IPS DF 6.9 (cell line): ENCODE measurements around the gene SLC39A12.
A peak's percentile ranks its signal among the peaks of the same experiment; 100 is the strongest.
"Not testable (repeated sequence)": the region's sequence is repeated elsewhere in the genome, so short reads cannot be mapped to it uniquely, and the experiment has no call there.

Experiments used
- DNase-seq: peaks from one replicate; pipeline ENCODE4 v3.0.0-alpha.2; 2013; ENCODE audit warnings: low read depth, low spot score
- H3K27ac ChIP-seq: one replicate; pipeline ENCODE4 v1.5.1; 2013; ENCODE audit warnings: low read length, control low read depth
- H3K27me3 ChIP-seq: 2 replicates; pipeline ENCODE4 v1.6.1; 2013; ENCODE audit warnings: mild to moderate bottlenecking, low read length; ENCODE audit not compliant: control insufficient read depth, insufficient read depth
- H3K36me3 ChIP-seq: 2 replicates; pipeline ENCODE4 v1.6.1; 2013; ENCODE audit warnings: low read length; ENCODE audit not compliant: control insufficient read depth, insufficient read depth
- H3K4me1 ChIP-seq: 2 replicates; pipeline ENCODE4 v1.6.1; 2013; ENCODE audit warnings: low read length; ENCODE audit not compliant: control insufficient read depth, insufficient read depth
- H3K4me3 ChIP-seq: 2 replicates; pipeline ENCODE4 v1.5.1; 2013; ENCODE audit warnings: mild to moderate bottlenecking, low read length
- H3K9me3 ChIP-seq: 2 replicates; pipeline ENCODE4 v1.6.1; 2013; ENCODE audit warnings: low read length, inconsistent platforms; ENCODE audit not compliant: control insufficient read depth, insufficient read depth
- WGBS: extraction: QIAGEN DNeasy Blood & Tissue Kit; methylation state at CpG from one replicate; pipeline ENCODE4 v1.1.7; 2013; ENCODE audit warnings: mixed read lengths, missing lambda C conversion rate; ENCODE audit not compliant: insufficient read length, insufficient coverage; 5-methylcytosine and 5-hydroxymethylcytosine counted together

SLC39A12 gene

DNA sequence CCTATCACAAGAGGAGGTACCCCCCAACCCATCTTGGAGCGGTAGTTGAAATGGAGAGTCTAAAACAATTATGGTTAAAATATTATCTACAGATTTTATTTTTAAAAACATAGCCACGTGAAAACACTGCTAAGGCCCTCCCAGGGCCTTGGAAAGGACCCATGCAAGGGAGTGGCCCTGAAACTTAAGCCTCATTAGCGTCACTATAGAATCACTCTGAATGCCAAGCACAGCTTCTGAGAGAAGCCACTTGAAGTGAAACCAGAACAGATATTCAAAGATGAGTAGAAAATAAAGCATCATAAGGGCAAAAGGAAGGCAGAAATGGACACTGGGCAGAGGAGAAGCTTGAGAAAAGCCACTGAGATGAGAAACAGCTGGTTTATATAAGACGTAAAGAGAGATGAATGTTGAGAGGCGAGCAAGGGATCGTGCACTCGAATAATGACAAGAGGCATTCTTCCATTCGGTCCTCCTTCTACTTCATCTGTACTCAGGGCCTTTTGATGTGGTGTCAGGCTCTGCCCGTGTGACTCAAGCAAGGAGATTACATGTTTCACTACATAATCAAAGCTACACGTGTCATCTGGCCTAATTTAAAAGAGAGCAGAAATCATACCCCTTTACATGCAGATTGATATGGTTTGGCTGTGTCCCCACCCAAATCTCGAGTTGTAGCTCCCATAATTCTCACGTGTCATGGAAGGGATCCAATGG lies 33.4 kb upstream of the SLC39A12 start:
- Histone ChIP-seq H3K9me3 (no peaks in the 10 kb centered on the region), H3K27me3 (no peaks in the 10 kb centered on the region), H3K27ac (no peak overlapping the region), H3K4me1 (no peaks in the 10 kb centered on the region), H3K4me3 (no peak overlapping the region), H3K36me3 (no peaks in the 10 kb centered on the region)
- peak; percentile 1 for DNase-seq
- no CpG with 5 or more reads among the region's 12 CpGs for WGBS

DNA sequence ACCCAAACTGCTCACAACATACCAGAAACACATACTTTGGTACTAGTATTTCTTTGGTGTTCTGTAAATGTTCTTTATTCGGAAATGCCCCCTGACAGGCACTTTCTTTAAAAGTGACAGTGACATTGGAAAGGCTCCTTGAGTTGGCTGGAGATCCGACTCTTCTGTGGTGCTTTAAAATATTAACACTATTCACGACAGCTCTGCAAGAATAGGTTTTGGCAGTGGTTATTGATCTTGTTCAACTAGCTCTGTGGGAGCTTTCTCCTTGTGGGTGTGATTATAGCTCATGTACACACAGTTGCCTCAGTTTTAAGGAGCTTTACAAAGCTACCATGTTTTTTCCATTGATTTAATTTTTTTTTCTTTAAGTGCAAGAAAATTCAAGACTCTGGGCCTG lies 30.3 kb upstream of the SLC39A12 start:
- DNase-seq, result no peak
- Histone ChIP-seq H3K4me1 (no peaks in the 10 kb centered on the region), H3K4me3 (no peak overlapping the region), H3K27me3 (no peaks in the 10 kb centered on the region), H3K36me3 (no peaks in the 10 kb centered on the region), H3K27ac (no peak overlapping the region), H3K9me3 (no peaks in the 10 kb centered on the region)
- WGBS, result no CpG with 5 or more reads among the region's 3 CpGs

DNA sequence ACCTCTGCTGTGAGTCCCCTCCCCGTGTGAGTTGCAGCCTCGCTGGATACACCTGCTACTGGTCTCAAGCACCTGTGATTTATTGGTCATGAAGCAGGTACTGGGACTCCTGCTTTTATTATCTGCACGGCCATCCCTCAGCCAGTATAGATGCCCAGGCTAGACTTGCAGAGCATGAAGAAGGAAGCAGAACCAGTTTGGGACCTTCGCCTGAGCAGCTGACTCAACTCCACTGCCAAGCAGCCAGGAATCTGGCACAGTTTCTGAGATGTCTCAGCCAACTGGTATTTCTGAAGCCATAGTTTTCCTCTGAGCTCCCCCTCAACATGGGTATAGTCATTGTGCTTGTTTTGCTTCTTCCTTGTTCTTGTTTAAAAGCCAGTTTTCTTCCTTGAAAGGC lies 28.0 kb upstream of the SLC39A12 start:
- Histone ChIP-seq H3K27ac (no peak overlapping the region), H3K4me3 (no peak overlapping the region), H3K36me3 (no peaks in the 10 kb centered on the region), H3K4me1 (no peaks in the 10 kb centered on the region), H3K9me3 (no peaks in the 10 kb centered on the region), H3K27me3 (no peaks in the 10 kb centered on the region)
- WGBS, result no CpG with 5 or more reads among the region's 4 CpGs
- DNase-seq, result no peak

DNA sequence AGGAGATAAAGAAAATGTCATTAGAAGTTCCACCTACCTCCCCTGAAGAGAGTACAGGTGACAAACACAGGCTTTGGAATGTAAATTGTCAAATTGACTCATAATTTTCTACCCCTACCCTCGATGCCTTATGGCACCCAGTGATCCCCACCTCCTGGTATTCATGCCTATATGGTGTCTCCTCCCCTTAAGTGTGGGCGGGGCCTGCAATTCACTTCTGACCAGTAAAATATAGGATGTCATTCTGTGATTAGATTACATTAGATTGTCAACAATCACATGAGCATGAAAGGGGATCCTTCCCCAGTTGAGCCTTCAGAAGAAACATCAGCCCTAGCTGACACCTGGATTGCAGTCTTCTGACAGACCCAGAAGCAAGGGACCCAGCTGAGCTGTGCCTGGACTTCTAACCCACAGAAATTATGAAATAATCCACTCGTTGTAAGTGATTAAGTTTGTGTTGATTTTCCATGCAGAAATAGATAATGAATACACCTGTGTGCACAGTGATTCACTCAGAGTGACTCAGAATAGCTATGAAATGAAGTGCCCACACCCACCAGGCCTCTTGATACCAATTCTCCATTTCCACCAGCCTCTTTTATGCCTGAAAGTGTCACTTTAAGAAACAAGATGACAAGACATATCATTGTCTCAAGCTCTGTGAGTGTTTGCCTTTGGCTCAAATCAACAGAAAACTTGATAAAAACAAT lies 8.5 kb upstream of the SLC39A12 start:
- Histone ChIP-seq H3K36me3 (no peaks in the 10 kb centered on the region), H3K27me3 (no peaks in the 10 kb centered on the region), H3K9me3 (no peaks in the 10 kb centered on the region; the same call in 1 of the 2 replicates), H3K4me1 (no peaks in the 10 kb centered on the region), H3K27ac (no peak overlapping the region), H3K4me3 (no peak overlapping the region)
- DNase-seq, result no peak
- WGBS, result no CpG with 5 or more reads among the region's 3 CpGs

DNA sequence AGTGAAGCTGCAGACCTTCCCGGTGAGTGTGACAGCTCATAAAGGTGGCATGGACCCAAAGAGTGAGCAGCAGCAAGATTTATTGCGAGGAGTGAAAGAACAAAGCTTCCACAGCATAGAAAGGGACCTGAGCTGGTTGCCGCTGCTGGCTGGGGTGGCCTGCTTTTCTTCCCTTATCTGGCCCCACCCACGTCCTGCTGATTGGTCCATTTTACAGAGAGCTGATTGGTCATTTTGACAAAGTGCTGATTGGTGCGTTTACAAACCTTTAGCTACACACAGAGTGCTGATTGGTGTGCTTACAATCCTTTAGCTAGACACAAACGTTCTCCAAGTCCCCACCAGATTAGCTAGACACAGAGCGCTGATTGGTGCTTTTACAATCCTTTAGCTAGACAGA lies 1.4 kb upstream of the SLC39A12 start:
- no CpG with 5 or more reads among the region's 7 CpGs for WGBS
- H3K36me3 ChIP-seq, H3K27ac ChIP-seq, H3K9me3 ChIP-seq, H3K4me1 ChIP-seq, H3K4me3 ChIP-seq, DNase-seq, H3K27me3 ChIP-seq: not testable (repeated sequence)

DNA sequence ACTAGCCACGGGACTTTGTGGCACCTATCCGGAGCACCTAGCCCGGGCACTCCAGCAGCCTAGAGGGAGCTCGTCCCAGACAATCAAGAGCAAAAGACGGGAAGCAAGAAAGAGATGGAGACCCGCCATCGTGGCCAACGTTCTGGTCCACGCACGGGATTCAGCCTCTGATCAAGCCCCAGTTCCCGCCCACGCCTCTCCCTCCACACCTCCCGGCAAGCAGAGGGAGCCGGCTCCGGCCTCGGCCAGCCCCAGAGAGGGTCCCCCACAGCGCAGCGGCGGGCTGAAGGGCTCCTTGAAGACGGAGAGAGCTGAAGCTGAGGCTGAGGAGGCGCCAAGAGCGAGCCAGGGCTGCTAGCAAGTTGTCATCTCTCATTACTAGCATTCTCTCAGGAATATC lies 992 bp upstream of the SLC39A12 start:
- Histone ChIP-seq H3K27me3 (no peaks in the 10 kb centered on the region), H3K9me3 (no peaks in the 10 kb centered on the region), H3K4me3 (no peak overlapping the region), H3K27ac (no peak overlapping the region), H3K4me1 (no peaks in the 10 kb centered on the region), H3K36me3 (no peaks in the 10 kb centered on the region)
- WGBS, result no CpG with 5 or more reads among the region's 22 CpGs
- DNase-seq, result no peak

DNA sequence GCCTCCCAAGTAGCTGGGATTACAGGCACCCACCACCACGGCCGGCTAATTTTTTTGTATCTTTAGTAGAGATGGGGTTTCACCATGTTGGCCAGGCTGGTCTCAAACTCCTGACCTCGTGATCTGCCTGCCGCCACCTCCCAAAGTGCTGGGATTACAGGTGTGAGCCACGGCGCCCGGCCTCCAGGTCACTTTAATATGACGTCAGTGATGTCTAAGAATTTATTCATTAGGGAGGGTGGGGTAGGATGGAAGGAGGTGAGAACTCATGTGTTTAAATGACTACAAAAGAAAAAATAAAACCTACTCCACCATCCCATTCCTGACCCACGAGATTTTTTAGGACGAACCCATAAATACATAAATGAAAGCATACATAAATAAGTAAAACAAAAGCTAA lies 2.7 kb downstream of the SLC39A12 start:
- H3K27me3 ChIP-seq, H3K9me3 ChIP-seq, DNase-seq, H3K27ac ChIP-seq, H3K4me3 ChIP-seq, H3K4me1 ChIP-seq, H3K36me3 ChIP-seq: not testable (repeated sequence)
- WGBS, result no CpG with 5 or more reads among the region's 10 CpGs

DNA sequence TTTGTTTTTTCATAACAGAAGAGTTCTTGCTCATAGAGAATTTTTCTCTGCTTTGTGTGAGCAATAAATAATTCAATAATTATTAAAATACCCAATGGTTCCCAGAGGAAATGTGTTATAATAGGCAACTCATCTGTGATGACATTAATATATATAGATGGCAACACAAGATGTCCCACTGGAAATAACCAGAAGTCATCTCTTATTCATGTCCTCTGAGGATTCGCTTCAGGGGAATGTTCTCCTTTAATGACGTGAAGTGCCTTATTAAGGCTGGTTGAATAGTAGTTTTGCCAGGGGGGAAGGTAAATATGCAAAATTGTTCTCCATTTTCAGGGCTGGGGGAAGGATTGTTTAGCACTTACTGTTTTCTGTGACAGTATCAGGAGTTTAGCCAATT lies 3.1 kb downstream of the SLC39A12 start:
- H3K4me1 ChIP-seq, result no peaks in the 10 kb centered on the region
- DNase-seq, result no peak
- no peaks in the 10 kb centered on the region for H3K36me3 ChIP-seq
- no peaks in the 10 kb centered on the region; the same call in 1 of the 2 replicates for H3K9me3 ChIP-seq
- H3K27ac ChIP-seq, result no peak overlapping the region
- H3K4me3 ChIP-seq, result no peak overlapping the region
- H3K27me3 ChIP-seq, result no peaks in the 10 kb centered on the region
- no CpG with 5 or more reads among the region's 2 CpGs for WGBS

DNA sequence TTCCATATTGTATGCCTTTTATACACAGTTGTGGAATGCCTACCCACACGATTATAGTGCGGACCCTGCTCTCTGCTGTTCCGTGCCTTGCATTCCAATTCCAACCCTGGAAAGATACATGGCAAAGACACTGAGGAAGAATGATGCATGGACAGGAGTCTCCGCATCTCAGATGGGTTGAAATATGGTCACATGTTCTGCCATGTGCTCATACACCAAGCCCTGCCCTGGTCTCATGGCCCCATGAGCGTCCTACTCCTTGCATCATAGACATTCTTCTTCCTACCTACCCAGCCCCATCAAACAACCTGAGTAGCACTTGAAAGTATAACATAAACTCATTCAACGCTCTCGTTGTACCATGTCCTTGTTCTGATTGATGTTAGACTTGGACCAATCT lies 6.3 kb downstream of the SLC39A12 start:
- H3K27me3 ChIP-seq, result no peaks in the 10 kb centered on the region
- H3K4me1 ChIP-seq, result no peaks in the 10 kb centered on the region
- no peaks in the 10 kb centered on the region for H3K36me3 ChIP-seq
- H3K9me3 ChIP-seq, result no peaks in the 10 kb centered on the region; the same call in 1 of the 2 replicates
- no peak overlapping the region for H3K27ac ChIP-seq
- WGBS, result no CpG with 5 or more reads among the region's 7 CpGs
- DNase-seq, result no peak
- H3K4me3 ChIP-seq, result no peak overlapping the region

DNA sequence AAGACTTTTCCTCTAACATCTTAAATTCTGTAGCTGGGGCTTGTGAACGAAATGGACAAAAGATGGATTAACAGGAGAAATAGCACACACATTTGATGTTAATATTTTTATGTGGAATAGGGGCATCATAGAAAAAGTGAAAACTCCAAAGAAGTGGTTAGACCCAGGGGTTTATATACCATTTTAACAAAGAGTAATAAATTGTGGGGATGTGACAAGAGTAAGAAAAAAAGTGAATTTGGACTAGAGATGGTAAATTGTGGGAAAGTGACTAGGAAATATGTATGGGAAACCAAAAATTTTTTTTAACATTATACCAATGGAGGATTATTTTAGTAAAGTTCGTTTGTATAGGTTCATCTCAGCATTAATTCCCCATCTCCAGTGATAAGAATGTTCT lies 8.2 kb downstream of the SLC39A12 start:
- no peaks in the 10 kb centered on the region; the same call in 1 of the 2 replicates for H3K9me3 ChIP-seq
- H3K36me3 ChIP-seq, result no peaks in the 10 kb centered on the region
- H3K27me3 ChIP-seq, result no peaks in the 10 kb centered on the region
- DNase-seq, result no peak
- WGBS, result no CpG with 5 or more reads among the region's 2 CpGs
- H3K4me3 ChIP-seq, result no peak overlapping the region
- no peaks in the 10 kb centered on the region for H3K4me1 ChIP-seq
- H3K27ac ChIP-seq, result no peak overlapping the region
